Activated CD4-positive, alpha-beta T cell treated with anti-CD3 and anti-CD28 coated beads for 1 hour (primary cell): ENCODE results near the gene ROS1.
A peak's percentile ranks its signal among the peaks of the same experiment; 100 is the strongest.
"Not testable (repeated sequence)": the region's sequence is repeated elsewhere in the genome, so short reads cannot be mapped to it uniquely, and the experiment has no call there.

Experiments used
- DNase-seq: peaks from one replicate; pipeline ENCODE4 v3.0.0-alpha.2; 2020

ROS1 gene

GRCh38 chr6:117425431-117426153 is at the start of gene ROS1:
ROS1 (minus strand) TSS chr6:117425942; CDS start chr6:117425656, 286 bp downstream.
- DNase-seq: no peak

GRCh38 chr6:117473401-117473800 is 47.7 kb upstream of the ROS1 start:
- no peak for DNase-seq

GRCh38 chr6:117472667-117473066 is 46.9 kb upstream of the ROS1 start:
- no peak for DNase-seq

- no peak for DNase-seq
These were observed 44.0 kb upstream of the ROS1 start for GRCh38 chr6:117469791-117470190.

GRCh38 chr6:117469356-117469755 is 43.6 kb upstream of the ROS1 start:
- DNase-seq: no peak

GRCh38 chr6:117468527-117468926 is 42.8 kb upstream of the ROS1 start:
- DNase-seq: not testable (repeated sequence)

GRCh38 chr6:117467876-117468275 is 42.1 kb upstream of the ROS1 start:
- no peak for DNase-seq

- no peak for DNase-seq
These were observed 39.9 kb upstream of the ROS1 start for GRCh38 chr6:117465691-117466090.

GRCh38 chr6:117464700-117465099 is 39.0 kb upstream of the ROS1 start:
- no peak for DNase-seq

GRCh38 chr6:117463762-117464665 is 38.3 kb upstream of the ROS1 start:
- DNase-seq: no peak

GRCh38 chr6:117459204-117459944 is 33.6 kb upstream of the ROS1 start:
- DNase-seq: no peak

GRCh38 chr6:117456998-117457397 is 31.3 kb upstream of the ROS1 start:
- no peak for DNase-seq

GRCh38 chr6:117456250-117456649 is 30.5 kb upstream of the ROS1 start:
- DNase-seq: no peak

- DNase-seq: no peak
These were observed 25.9 kb upstream of the ROS1 start for GRCh38 chr6:117451671-117452070.

- peak; percentile 20 for DNase-seq
These were observed 24.1 kb upstream of the ROS1 start for GRCh38 chr6:117449549-117450439.

GRCh38 chr6:117448732-117449485 is 23.2 kb upstream of the ROS1 start:
- DNase-seq: no peak

GRCh38 chr6:117448011-117448410 is 22.3 kb upstream of the ROS1 start:
- no peak for DNase-seq

GRCh38 chr6:117446861-117447260 is 21.1 kb upstream of the ROS1 start:
- no peak for DNase-seq

GRCh38 chr6:117444600-117444999 is 18.9 kb upstream of the ROS1 start:
- no peak for DNase-seq

GRCh38 chr6:117442313-117442712 is 16.6 kb upstream of the ROS1 start:
- DNase-seq: not testable (repeated sequence)

- no peak for DNase-seq
These were observed 16.1 kb upstream of the ROS1 start for GRCh38 chr6:117441824-117442264.
